ENCODE data around the gene SLC43A3.
"Not testable (repeated sequence)": the region's sequence is repeated elsewhere in the genome, so short reads cannot be mapped to it uniquely, and the experiment has no call there.

SLC43A3 gene

DNA sequence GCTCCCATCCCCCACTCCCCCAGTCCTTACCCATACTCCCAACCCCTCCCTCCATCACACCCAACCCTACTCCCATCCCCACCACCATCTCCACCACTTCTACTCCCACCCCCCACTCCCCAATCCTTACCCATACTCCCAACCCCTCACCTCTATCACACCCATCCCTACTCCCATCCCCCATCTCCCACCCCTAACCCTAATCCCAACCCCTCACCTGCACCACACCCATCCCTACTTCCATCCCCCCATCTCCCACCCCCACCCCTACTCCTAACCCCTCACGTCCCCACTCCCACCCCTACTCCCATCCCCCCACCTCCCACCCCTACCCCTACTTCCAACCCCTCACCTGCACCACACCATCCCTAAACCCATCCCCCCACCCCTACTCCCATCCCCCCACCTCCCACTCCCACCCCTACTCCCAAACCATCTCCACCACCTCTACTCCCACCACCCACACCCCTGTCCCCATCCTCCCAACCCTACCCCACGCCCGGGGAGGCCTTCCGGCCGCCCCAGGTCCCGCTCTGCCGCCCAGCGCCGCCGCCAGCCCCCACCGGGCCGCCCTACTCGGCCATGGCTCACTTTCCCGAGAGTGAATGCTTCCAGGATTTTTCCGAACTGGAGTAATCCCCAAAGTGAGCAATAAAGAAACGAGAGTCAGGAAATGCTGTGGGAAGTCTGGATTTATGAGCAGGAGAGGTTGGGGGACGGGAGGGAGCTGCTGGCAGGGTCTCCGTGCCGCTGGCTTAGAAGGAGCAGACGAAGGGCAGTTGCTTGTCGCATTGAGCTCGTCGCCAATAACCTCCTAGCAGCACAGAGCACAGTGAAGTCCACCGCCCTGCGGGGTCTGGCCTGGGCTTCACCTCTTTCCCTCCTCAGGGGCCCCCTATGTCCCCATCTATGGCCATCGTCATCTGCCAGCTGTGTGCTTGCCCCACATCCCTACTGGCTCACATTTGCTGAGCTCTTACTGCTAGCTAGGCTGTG lies 50.5 kb downstream of the SLC43A3 start:
- no peak for DNase-seq

DNA sequence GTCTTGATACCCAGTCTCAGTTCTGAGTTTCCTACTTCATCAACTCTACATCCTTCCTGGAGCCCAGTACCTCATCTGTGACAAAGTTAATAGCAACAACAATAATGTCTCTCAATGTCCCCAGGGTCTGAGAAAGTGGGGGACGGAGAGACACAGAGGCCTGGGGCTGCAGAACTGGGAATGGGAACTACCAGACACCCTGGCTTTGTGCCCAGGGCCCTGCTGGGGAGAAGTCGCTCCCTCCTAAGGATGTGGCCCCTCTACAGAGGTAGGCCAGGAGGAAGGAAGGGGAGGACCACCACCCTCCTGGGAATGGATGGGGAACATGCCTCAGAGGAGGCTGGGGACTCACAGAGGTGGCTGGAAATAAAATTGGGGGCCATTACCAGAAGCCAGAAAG lies 51.4 kb downstream of the SLC43A3 start:
- no peak for DNase-seq

DNA sequence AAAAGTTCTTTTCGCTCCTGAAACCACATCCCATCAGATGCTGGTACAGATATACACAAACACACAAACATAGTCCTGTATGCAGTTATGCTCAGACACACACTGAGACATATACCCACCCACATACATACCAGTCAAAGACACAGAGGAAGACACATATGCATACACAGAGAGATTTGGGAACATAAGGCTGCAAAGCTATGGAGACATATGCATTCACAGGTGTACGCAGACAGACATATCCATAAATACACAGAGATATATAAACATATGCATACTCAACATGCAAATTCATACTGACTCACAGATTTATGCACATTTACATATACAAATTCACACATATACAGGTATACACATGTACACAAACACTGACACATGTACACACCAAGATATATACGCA lies 52.0 kb downstream of the SLC43A3 start:
- DNase-seq: no peak

DNA sequence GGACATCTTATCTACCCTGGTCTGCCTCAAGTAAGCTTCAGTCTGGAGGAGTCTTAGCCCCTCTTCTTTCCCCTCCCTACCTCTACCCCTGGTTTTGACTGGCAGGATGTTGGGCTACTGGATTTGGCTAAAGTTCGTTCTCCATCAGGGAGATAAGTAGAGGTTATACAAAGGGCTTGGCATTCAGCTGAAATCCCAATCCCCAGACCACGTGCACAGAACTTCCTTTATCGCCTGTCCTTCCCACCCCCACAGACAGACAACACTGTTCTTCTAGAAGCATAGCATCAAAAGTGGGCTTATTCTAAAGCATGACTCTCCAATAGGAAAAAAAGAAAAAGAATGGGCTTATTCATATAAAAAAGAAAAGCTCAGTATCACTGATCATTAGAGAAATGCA lies 53.8 kb downstream of the SLC43A3 start:
- DNase-seq: no peak

- no peak for DNase-seq
Measured at GRCh38 chr11:57370941-57371340, 56.0 kb downstream of the SLC43A3 start.

GRCh38 chr11:57370251-57370650 lies 56.7 kb downstream of the SLC43A3 start:
- DNase-seq: no peak

- DNase-seq: no peak
Measured at GRCh38 chr11:57368845-57369232, 58.1 kb downstream of the SLC43A3 start.

DNA sequence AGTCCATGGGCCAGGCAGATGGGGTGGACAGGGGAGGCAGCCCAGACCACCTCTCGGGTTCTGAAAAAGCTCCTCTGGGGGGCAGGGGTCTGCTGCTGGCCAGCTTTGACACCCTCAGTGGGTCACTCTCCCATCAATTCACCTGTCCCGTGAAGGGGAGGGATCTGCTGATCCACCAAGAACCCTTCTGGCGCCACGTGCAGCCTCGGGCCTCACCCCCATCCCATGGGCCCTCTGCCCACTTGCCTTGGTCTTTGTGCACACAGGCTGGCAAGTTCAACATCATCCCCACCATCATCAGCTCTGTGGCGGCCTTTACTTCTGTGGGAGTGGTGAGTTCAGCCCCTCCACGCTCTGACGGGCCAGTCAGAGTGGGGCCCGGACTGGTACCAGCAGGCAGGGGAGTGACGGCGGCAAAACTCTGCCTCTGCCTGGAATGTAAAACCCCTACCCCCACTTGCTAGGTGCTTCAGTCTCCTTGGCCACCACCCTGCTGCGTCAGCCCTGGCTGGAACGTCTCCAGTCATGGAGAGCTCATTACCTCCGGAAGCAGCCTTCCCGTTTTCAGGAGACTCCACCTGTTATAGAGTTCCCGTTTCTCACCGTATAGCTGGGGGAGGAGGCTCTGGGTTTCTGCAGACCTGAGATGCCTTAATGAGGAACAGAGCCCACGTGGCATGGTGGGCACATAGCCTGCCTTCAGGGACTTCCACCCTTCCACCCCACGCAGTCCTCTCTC lies 58.6 kb downstream of the SLC43A3 start:
- no peak for DNase-seq

DNA sequence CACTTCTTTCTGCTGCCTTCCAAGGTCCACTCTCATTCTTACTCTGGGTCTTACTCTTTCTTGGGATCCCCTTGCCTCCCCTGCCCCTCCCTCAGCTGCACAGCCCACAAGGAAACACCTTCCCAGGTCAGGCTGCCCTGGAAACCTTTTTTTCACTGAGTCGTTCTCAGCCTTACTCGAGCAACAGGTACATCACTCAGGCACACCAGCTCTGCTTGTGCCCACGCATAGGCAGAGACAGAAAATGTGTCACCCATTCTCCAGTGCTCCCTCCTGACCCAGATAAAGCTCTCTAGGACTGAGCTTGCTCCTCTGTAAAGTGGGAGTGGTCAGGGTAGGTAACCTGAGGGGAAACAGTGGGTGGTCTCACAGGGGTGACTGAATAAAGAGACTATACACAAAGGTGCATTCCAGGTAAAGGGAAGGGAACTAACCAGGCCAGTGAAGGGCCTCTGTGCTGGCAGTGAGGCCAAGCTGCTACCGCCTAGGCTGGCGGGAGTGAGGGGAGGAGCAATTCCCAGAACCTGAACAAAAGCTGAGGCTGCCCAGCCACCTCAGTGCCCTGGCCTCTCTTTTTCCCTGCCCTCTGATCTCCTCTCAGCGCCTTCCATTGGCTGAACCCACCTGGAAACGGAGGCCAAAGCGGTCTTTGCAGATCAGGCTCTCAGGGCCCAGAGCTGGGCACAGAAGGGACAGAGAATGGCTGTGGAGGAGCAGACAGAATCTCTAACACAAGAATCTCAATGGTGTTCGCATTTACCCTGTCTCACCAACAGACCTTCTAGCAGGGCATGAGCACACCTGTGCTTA lies 61.9 kb downstream of the SLC43A3 start:
- DNase-seq: no peak

DNA sequence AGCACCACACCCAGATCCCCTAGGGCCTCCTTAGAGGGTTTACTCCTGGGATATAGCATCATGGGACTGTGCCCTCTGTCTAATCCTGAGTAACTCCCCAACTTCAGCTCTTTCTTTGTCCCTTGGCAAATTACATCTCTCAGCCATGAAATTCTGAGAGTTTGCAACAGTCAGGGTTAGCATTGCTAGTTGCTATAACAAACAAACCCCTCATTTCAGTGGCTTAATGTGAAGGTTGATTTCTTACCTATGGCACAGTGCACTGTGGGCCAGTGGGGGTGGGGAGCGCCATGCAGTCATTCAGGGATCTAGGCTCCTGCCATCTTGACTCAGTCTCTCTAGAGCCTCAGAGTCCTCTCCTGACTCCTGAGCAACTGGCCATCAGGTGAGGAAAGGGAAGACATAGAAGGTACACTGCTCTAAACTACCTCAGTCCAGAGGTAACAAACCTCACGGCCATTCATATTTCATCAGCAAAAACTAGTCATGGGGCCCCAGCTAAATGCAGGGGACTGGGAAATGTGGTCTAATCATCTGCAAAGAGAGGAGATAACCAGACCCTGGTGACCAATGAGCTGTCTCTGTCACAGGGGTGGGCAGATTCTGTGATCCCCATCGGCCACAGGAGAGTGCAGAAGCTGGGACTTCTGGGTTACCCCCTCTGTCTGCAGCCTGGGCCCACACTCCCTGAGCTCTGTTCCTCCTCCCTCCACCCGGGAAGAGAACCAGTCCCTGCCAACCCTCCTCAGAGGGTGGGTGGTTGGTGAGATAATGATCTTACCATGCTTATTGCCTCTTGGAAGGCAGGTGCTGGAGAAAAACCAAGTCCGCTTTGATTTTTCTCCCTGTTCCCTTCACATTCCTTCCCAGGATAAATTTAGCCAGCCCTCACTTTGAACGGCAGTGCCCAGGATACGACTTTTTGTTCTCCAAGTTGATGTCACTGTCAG lies 63.5 kb downstream of the SLC43A3 start:
- DNase-seq: no peak

DNA sequence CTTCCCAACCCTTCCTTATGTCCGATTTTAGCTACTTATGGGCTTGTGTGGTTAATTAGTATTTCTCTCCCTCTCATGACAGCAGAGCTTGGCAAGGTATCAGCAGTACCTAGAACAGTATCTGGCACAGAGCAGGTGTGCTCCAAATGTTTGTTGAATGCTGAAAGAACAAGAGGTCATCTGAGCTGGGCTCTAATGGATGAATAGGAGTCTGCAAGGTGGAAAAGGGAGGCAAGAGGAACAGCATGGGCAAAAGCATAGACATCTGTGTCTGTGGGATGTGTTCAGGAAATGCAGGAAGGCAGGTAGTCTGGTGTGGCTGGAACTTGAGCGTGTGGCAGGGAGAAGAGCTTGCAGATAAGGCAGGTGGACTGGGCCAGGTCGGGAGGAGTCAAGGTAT lies 65.0 kb downstream of the SLC43A3 start:
- DNase-seq: no peak

GRCh38 chr11:57361420-57361819 lies 65.5 kb downstream of the SLC43A3 start:
- not testable (repeated sequence) for DNase-seq

GRCh38 chr11:57360991-57361390 lies 65.9 kb downstream of the SLC43A3 start:
- no peak for DNase-seq

DNA sequence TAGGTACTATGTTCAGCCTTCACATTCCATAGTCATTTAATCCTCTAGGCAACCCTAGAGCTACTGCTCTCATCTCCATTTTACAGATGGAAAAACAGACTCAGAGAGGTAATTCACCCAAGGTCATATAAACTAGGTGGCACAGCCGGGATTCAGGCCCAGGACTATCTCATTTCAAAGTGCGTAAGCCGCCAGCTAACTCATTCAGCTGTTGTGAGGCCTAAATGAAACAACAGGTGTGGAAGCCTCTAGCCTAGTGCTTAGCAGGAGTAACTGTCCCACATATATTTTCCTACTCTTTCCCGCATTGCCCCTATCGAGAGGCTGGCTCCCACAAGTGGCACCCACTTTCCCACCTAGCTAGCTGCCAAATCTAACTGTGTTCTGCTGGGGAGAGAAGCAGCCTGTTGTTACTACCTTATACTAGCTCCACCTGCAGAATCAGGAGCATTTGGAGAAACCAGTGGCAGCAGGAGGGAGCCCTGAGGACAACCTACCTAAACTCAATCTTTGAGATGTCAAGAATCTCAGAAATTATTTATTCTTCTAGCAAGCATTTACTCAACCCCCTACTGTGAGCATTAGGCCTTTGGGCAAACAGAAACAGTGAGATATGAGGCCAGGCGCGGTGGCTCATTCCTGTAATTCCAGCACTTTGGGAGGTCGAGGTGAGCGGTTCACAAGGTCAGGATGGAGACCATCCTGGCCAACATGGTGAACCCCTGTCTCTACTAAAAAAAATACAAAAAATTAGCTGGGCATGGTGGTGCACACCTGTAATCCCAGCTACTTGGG lies 66.8 kb downstream of the SLC43A3 start:
- no peak for DNase-seq

DNA sequence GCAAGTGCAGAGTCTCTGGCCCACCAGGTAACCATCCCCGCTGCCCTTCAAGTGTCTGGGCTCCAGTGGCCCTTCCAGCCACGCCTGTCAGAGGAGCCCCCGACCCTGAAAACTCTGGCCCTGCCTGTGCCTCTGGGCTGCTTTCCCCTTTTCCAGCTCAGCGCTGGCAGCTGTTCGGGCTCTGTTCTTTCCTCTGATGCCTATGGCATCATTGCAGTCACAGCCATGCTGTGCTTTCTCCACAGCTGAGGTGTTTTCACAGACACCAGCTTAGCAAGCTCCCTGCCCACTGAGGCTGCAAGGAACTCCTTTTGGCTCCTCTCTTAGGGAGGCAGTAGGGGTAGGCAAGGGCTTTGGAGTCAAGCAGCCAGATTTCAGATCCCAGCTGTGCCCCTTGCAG lies 67.5 kb downstream of the SLC43A3 start:
- no peak for DNase-seq

GRCh38 chr11:57358991-57359390 lies 67.9 kb downstream of the SLC43A3 start:
- no peak for DNase-seq

- DNase-seq: peak; percentile 54
Measured at GRCh38 chr11:57358543-57358961, 68.4 kb downstream of the SLC43A3 start.

- DNase-seq: no peak
Measured at GRCh38 chr11:57357856-57358255, 69.1 kb downstream of the SLC43A3 start.

DNA sequence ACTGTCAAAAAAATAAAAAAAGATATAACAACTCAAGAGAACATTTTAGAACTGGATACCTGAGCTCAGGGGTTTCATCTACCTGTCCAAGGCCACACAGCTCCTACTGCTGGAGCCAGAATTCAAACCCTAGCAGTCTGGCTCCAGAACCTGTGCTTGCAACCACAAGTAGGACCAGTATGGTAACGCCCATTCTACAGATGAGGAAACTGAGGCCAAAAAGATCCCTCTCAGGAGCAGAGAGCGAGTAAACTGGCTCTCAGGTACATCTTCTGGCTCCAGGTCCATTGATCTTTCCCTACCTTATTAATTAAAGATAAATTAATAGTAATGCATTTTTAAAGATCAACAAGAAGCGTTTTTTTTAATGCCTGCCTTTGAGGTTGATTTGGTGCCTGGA lies 69.6 kb downstream of the SLC43A3 start:
- DNase-seq: no peak

All from suppressor macrophage treated with lipopolysaccharide for 4 hours (primary cell).